ENCODE results near the gene IL1RL1.

GRCh38 chr2:102285368-102285767, 26.0 kb upstream of the IL1RL1 start:
- TF ChIP-seq POLR2AphosphoS5 (IDR thresholded peaks at IDR 0.05; ENCODE audit: borderline replicate concordance, low read depth, low read length) (no peak), EZH2 (IDR thresholded peaks at IDR 0.05) (no peak)
